ENCODE data around the gene CCDC57.

Gene CCDC57

GRCh38 chr17:82248815-82249674, 36.4 kb upstream of the CCDC57 start:
- no peaks in the 10 kb centered on the region for H3K9me2 ChIP-seq (replicated peaks; ENCODE audit: insufficient read depth, low read length)
- no peaks in the 10 kb centered on the region for H3K9me3 ChIP-seq (ENCODE audit: insufficient read depth, low read length)
- H3F3A ChIP-seq (ENCODE audit: insufficient read depth), result no peaks in the 10 kb centered on the region
- H3K27ac ChIP-seq (ENCODE audit: low read depth, low read length), result no peak overlapping the region
- no peak overlapping the region for H2AFZ ChIP-seq (ENCODE audit: low read depth, low read length, severe bottlenecking)
- H4K20me1 ChIP-seq (ENCODE audit: low read depth, low read length), result no peaks in the 10 kb centered on the region; the same call in 1 of the 2 replicates
- no peak for TF ChIP-seq EZH2phosphoT487 (conservative IDR thresholded peaks at IDR 0.05; ENCODE audit: low read length)
- TF ChIP-seq CTCF (IDR thresholded peaks at IDR 0.05; ENCODE audit: insufficient read depth, low read length, poor library complexity, severe bottlenecking), result no peak
- H3K36me3 ChIP-seq (ENCODE audit: low read length), result 0 out of 2 replicates have a peak, but pooled peaks cover 3% of the 10 kb centered on the region
- peaks cover 4% of the 10 kb centered on the region; the same call in 1 of the 2 replicates for H3K79me2 ChIP-seq (ENCODE audit: insufficient read depth, low read length)
- H3K4me2 ChIP-seq (ENCODE audit: low read depth, low read length, poor library complexity, severe bottlenecking), result no peak overlapping the region
- no peaks in the 10 kb centered on the region for H3K27me3 ChIP-seq (ENCODE audit: low read length)
- no peak overlapping the region for H3K9ac ChIP-seq (ENCODE audit: low read length)
- no peak overlapping the region for H3K4me3 ChIP-seq (ENCODE audit: insufficient read depth, low read length, poor library complexity, severe bottlenecking)

DNA sequence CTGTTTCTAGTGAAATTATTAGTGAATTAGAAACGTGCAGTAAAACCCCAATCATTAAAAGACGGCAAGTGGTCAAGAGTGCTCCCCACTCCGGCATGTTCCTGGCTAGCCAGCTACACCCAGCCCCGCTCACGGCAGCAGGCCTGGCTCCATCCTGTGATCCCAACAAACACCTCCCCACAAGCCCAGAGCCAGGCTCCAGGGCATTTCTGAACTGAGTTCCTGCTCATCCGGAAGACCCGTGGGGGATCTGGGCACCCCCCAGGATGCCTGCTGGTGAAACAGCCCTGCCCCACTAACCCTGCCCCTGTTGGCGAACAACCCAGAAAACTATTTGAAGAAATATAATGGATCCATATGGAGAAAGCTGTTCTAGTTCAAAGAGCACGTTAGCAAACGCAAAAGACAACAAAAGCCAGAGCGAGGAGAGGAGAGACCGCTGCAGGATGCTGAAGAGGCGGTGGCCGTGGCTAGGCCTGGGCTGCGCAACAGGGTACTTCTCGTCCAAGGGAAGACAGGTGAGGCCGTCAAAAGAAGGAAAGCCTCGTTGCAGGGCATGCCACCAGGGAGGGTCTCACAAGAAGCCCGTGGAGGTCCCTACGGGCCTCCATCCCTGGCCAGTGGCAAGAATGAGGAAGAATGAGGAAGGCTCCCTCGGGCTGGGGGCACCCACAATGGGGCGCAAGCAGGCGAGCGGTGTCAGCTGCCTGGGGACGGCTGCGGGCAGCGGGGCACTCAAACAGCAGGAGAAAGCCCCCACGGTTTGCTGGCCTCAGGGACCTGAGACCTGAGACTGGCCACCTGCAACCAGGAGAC, 35.4 kb upstream of the CCDC57 start:
- Histone ChIP-seq H3F3A (ENCODE audit: insufficient read depth) (no peaks in the 10 kb centered on the region), H3K4me2 (ENCODE audit: low read depth, low read length, poor library complexity, severe bottlenecking) (no peak overlapping the region), H3K27ac (ENCODE audit: low read depth, low read length) (no peak overlapping the region)

More for the DNA sequence above, 35.4 kb upstream of the CCDC57 start:
- Histone ChIP-seq H3K9me2 (replicated peaks; ENCODE audit: insufficient read depth, low read length) (no peaks in the 10 kb centered on the region), H4K20me1 (ENCODE audit: low read depth, low read length) (no peaks in the 10 kb centered on the region; the same call in 1 of the 2 replicates), H3K79me2 (ENCODE audit: insufficient read depth, low read length) (peaks cover 4% of the 10 kb centered on the region; the same call in 1 of the 2 replicates), H3K36me3 (ENCODE audit: low read length) (0 out of 2 replicates have a peak, but pooled peaks cover 3% of the 10 kb centered on the region), H3K9ac (ENCODE audit: low read length) (no peak overlapping the region), H3K4me3 (ENCODE audit: insufficient read depth, low read length, poor library complexity, severe bottlenecking) (no peak overlapping the region), H3K27me3 (ENCODE audit: low read length) (no peaks in the 10 kb centered on the region), H2AFZ (ENCODE audit: low read depth, low read length, severe bottlenecking) (no peak overlapping the region), H3K9me3 (ENCODE audit: insufficient read depth, low read length) (no peaks in the 10 kb centered on the region)
- TF ChIP-seq CTCF (IDR thresholded peaks at IDR 0.05; ENCODE audit: insufficient read depth, low read length, poor library complexity, severe bottlenecking) (no peak), EZH2phosphoT487 (conservative IDR thresholded peaks at IDR 0.05; ENCODE audit: low read length) (no peak)

Measured in SU-DHL-6 (cell line).